GM12865 (cell line): ENCODE measurements around the gene STK32B.

Experiments used
- DNase-seq: peaks from one replicate; pipeline ENCODE4 v3.0.0; 2010; ENCODE audit warnings: low read depth
- H3K4me3 ChIP-seq: 2 replicates; pipeline ENCODE4 v1.5.1; 2011; ENCODE audit warnings: mild to moderate bottlenecking, low read depth, low read length, control low read depth
- TF ChIP-seq, protein P1 (sequence below): IDR thresholded peaks from 2 replicates; pipeline ENCODE4 v1.5.1; 2011; ENCODE audit warnings: low read length, control low read depth, low read depth, inconsistent platforms; ENCODE audit not compliant: insufficient read depth; ENCODE audit errors: missing control alignments

The STK32B gene

GRCh38 chr4:5541169-5541568 is 489.9 kb downstream of the STK32B start:
- DNase-seq, result no peak
- TF ChIP-seq, protein P1, sequence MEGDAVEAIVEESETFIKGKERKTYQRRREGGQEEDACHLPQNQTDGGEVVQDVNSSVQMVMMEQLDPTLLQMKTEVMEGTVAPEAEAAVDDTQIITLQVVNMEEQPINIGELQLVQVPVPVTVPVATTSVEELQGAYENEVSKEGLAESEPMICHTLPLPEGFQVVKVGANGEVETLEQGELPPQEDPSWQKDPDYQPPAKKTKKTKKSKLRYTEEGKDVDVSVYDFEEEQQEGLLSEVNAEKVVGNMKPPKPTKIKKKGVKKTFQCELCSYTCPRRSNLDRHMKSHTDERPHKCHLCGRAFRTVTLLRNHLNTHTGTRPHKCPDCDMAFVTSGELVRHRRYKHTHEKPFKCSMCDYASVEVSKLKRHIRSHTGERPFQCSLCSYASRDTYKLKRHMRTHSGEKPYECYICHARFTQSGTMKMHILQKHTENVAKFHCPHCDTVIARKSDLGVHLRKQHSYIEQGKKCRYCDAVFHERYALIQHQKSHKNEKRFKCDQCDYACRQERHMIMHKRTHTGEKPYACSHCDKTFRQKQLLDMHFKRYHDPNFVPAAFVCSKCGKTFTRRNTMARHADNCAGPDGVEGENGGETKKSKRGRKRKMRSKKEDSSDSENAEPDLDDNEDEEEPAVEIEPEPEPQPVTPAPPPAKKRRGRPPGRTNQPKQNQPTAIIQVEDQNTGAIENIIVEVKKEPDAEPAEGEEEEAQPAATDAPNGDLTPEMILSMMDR, result no peak
- no peak overlapping the region for H3K4me3 ChIP-seq

DNA sequence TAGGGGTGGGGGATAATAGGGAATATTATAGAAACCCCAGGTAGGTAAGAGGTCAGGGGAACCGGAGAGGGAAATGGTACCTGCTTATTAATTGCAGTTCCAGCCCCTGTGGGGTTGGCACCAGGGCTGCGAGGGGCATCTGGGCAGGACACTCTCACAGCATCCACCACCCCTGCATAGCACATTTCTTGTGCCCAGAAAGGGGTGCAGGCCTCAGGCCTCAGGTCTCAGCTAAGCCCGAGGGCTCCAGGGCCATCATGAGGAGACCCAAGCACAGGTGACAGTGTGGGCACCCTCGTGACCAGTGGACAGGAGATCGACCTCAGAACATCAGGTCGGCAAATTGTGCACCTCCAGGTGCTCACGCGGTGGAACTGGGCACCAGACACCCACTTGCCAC is 492.4 kb downstream of the STK32B start:
- TF ChIP-seq, protein P1, result no peak
- DNase-seq, result no peak
- H3K4me3 ChIP-seq, result no peak overlapping the region

GRCh38 chr4:5544762-5545161 is 493.5 kb downstream of the STK32B start:
- TF ChIP-seq, protein P1, result no peak
- no peak for DNase-seq
- H3K4me3 ChIP-seq, result no peak overlapping the region

GRCh38 chr4:5545271-5545670 is 494.0 kb downstream of the STK32B start:
- TF ChIP-seq, protein P1, result no peak
- H3K4me3 ChIP-seq, result no peak overlapping the region
- DNase-seq, result no peak

- DNase-seq, result no peak
- TF ChIP-seq, protein P1, result no peak
- H3K4me3 ChIP-seq, result no peak overlapping the region
Observed at GRCh38 chr4:5547651-5548249, 496.5 kb downstream of the STK32B start.
